GM23338 (cell line): ENCODE data around the gene PDE1C. TPM values are rescaled to one million over a fixed set of nuclear protein-coding genes. Genes with fewer than 3 reads are reported as not detected.
A peak's percentile ranks its signal among the peaks of the same experiment; 100 is the strongest.

Source experiments
- ATAC-seq: fragments of 200-7000 bp; cut with Tn5 transposase; 3 replicates; pipeline ENCODE4 v1.9.1; 2020
- DNase-seq: peaks from one replicate; pipeline ENCODE4 v3.0.0-alpha.2; 2015; ENCODE audit warnings: low spot score
- H2AFZ ChIP-seq: fragments of 200-600 bp; sonication (generic); 2 replicates; pipeline ENCODE4 v1.8.0; 2016; ENCODE audit warnings: antibody characterized with exemption, mild to moderate bottlenecking, moderate library complexity
- H3F3A ChIP-seq: fragments of 200-600 bp; sonication (generic); replicated peaks from 2 replicates; pipeline ENCODE4 v1.8.0; 2017; ENCODE audit warnings: antibody characterized with exemption, mixed run types, low read depth
- H3K27ac ChIP-seq: fragments of 200-600 bp; sonication (generic); 2 replicates; pipeline ENCODE4 v1.6.1; 2016; ENCODE audit warnings: low read depth
- H3K27me3 ChIP-seq: fragments of 200-600 bp; sonication (generic); 2 replicates; pipeline ENCODE4 v1.8.0; 2016; ENCODE audit warnings: mild to moderate bottlenecking, mixed run types, moderate library complexity; ENCODE audit not compliant: insufficient read depth
- H3K36me3 ChIP-seq: fragments of 200-600 bp; sonication (generic); 2 replicates; pipeline ENCODE4 v1.8.0; 2016; ENCODE audit warnings: mild to moderate bottlenecking; ENCODE audit not compliant: insufficient read depth
- H3K4me1 ChIP-seq: fragments of 200-600 bp; sonication (generic); 2 replicates; pipeline ENCODE4 v1.8.0; 2016; ENCODE audit warnings: mild to moderate bottlenecking, moderate library complexity; ENCODE audit not compliant: insufficient read depth
- H3K4me2 ChIP-seq: fragments of 200-600 bp; sonication (generic); 2 replicates; pipeline ENCODE4 v1.7.1; 2017; ENCODE audit warnings: mixed run types
- H3K4me3 ChIP-seq: fragments of 200-600 bp; sonication (generic); 2 replicates; pipeline ENCODE4 v1.6.1; 2016; ENCODE audit warnings: mixed run types
- H3K79me2 ChIP-seq: fragments of 200-600 bp; sonication (generic); replicated peaks from 2 replicates; pipeline ENCODE4 v1.8.0; 2017; ENCODE audit warnings: mild to moderate bottlenecking; ENCODE audit not compliant: insufficient read depth
- H3K9me2 ChIP-seq: fragments of 200-600 bp; sonication (generic); 2 replicates; pipeline ENCODE4 v1.8.0; 2017; ENCODE audit not compliant: insufficient read depth
- H4K20me1 ChIP-seq: fragments of 200-600 bp; sonication (generic); replicated peaks from 2 replicates; pipeline ENCODE4 v1.8.0; 2017; ENCODE audit warnings: mild to moderate bottlenecking; ENCODE audit not compliant: insufficient read depth
- H3K27ac Mint-ChIP-seq: 2 replicates; pipeline ENCODE4 v1.8.0; 2020; ENCODE audit warnings: inconsistent platforms, mild to moderate bottlenecking, moderate library complexity, mixed read lengths
- H3K27me3 Mint-ChIP-seq: 3 replicates; pipeline ENCODE4 v1.8.0; 2022; ENCODE audit warnings: low read depth, mild to moderate bottlenecking, moderate library complexity, mixed read lengths, inconsistent platforms; ENCODE audit not compliant: insufficient read depth, poor library complexity
- H3K36me3 Mint-ChIP-seq: 3 replicates; pipeline ENCODE4 v1.8.0; 2021; ENCODE audit warnings: low read depth, mild to moderate bottlenecking, inconsistent platforms, moderate library complexity, mixed read lengths
- H3K4me1 Mint-ChIP-seq: 3 replicates; pipeline ENCODE4 v1.8.0; 2020; ENCODE audit warnings: mild to moderate bottlenecking, inconsistent platforms, mixed read lengths
- H3K4me3 Mint-ChIP-seq: 3 replicates; pipeline ENCODE4 v1.8.0; 2021; ENCODE audit warnings: moderate library complexity, mild to moderate bottlenecking, inconsistent platforms, mixed read lengths
- H3K9me3 Mint-ChIP-seq: 3 replicates; pipeline ENCODE4 v1.8.0; 2020; ENCODE audit warnings: moderate library complexity, mild to moderate bottlenecking, inconsistent platforms, mixed read lengths
- CREB1 ChIP-seq: fragments of 250-450 bp; sonication (Bioruptor Pico); IDR thresholded peaks from 2 replicates; pipeline ENCODE4 v1.5.0; 2020; ENCODE audit warnings: low read depth, mild to moderate bottlenecking, moderate library complexity
- CTCF ChIP-seq, 2 experiments: fragments of 200-600 bp in 1 of 2; sonication (generic) in 1 of 2; conservative IDR thresholded peaks; 2 replicates each; pipeline versions ENCODE4 v1.5.1 to v1.6.1; 2016 to 2017; ENCODE audit warnings: antibody characterized with exemption in 2 of 2, low read depth in 2 of 2, mild to moderate bottlenecking in 2 of 2, moderate library complexity in 1 of 2
- ETS1 ChIP-seq: IDR thresholded peaks from 2 replicates; pipeline ENCODE4 v1.6.1; 2016; ENCODE audit warnings: antibody characterized with exemption
- EZH2 ChIP-seq: fragments of 200-600 bp; sonication (generic); IDR thresholded peaks from one replicate; pipeline ENCODE4 v1.8.0; 2017; ENCODE audit warnings: antibody characterized with exemption, mild to moderate bottlenecking, low read depth; ENCODE audit not compliant: unreplicated experiment
- EZH2phosphoT487 ChIP-seq: fragments of 200-600 bp; sonication (generic); IDR thresholded peaks from one replicate; pipeline ENCODE4 v1.8.1; 2018; ENCODE audit warnings: antibody characterized with exemption; ENCODE audit not compliant: unreplicated experiment
- NANOG ChIP-seq: IDR thresholded peaks from 2 replicates; pipeline ENCODE4 v1.6.1; 2016; ENCODE audit warnings: antibody characterized with exemption, borderline replicate concordance
- POLR2AphosphoS5 ChIP-seq: IDR thresholded peaks from 2 replicates; pipeline ENCODE4 v1.6.1; 2016; ENCODE audit warnings: antibody characterized with exemption, low read depth
- STAT1 ChIP-seq: IDR thresholded peaks from one replicate; pipeline ENCODE4 v1.6.1; 2016; ENCODE audit warnings: antibody characterized with exemption; ENCODE audit not compliant: unreplicated experiment
- ZNF114 ChIP-seq: fragments of 250-450 bp; sonication (Bioruptor Pico); IDR thresholded peaks from 2 replicates; pipeline ENCODE4 v1.5.0; 2020; ENCODE audit warnings: mild to moderate bottlenecking, moderate library complexity
- ZNF331 ChIP-seq: fragments of 250-450 bp; sonication (Bioruptor Pico); IDR thresholded peaks from 2 replicates; pipeline ENCODE4 v1.5.0; 2020; ENCODE audit warnings: low read depth, mild to moderate bottlenecking, moderate library complexity
- ZNF462 ChIP-seq: fragments of 250-450 bp; sonication (Bioruptor Pico); IDR thresholded peaks from 2 replicates; pipeline ENCODE4 v1.5.0; 2020; ENCODE audit warnings: mild to moderate bottlenecking, moderate library complexity
- polyA plus RNA-seq: library from polyadenylated mRNA; unstranded; fragments of >200 nt; fragmentation: Nextera tagmentation; extraction: Ambion mirVana; gene quantifications from 2 replicates; pipeline ENCODE4 v1.2.1, GENCODE V29; 2016
- total RNA-seq: library from RNA; depleted of rRNA; stranded (reverse); fragments of >200 nt; shearing (Covaris generic); gene quantifications from 2 replicates; pipeline ENCODE4 v1.2.3, GENCODE V29; 2014

Gene PDE1C
- total and polyA plus RNA-seq, 2 experiments from 2014 or later, result 0.28 TPM; not detected in 1

GRCh38 chr7:31763548-31763947 is 306.7 kb downstream of the PDE1C start:
- no peaks in the 10 kb centered on the region for H3K9me2 ChIP-seq
- Mint-ChIP-seq H3K4me1 (peaks cover 8% of the 10 kb centered on the region; the same call in 2 of the 3 replicates), H3K27ac (no peak overlapping the region), H3K4me3 (no peak overlapping the region), H3K27me3 (peaks cover 95% of the 10 kb centered on the region), H3K9me3 (no peaks in the 10 kb centered on the region), H3K36me3 (no peaks in the 10 kb centered on the region)
- TF ChIP-seq ETS1 (no peak), CTCF (conservative IDR thresholded peaks at IDR 0.05; ENCODE audit: low read depth in 2 of 2) (peak; percentile 66 to 85)
- no peak overlapping the region for H3K4me3 ChIP-seq
- no peaks in the 10 kb centered on the region for H3F3A ChIP-seq
- peak; percentile 52 for DNase-seq
- no peak overlapping the region for H3K27ac ChIP-seq
- no peaks in the 10 kb centered on the region for H3K36me3 ChIP-seq
- H4K20me1 ChIP-seq, result peaks cover 9% of the 10 kb centered on the region
- ATAC-seq, result no peak
- no peaks in the 10 kb centered on the region for H3K79me2 ChIP-seq
- no peak overlapping the region for H2AFZ ChIP-seq
- peaks cover 12% of the 10 kb centered on the region for H3K4me1 ChIP-seq
- peaks cover 97% of the 10 kb centered on the region for H3K27me3 ChIP-seq
- H3K4me2 ChIP-seq, result no peak overlapping the region

- no peaks in the 10 kb centered on the region for H3K36me3 Mint-ChIP-seq
- H3K4me3 Mint-ChIP-seq, result no peak overlapping the region
- no peak overlapping the region for H3K27ac Mint-ChIP-seq
- H3K4me1 Mint-ChIP-seq, result no peaks in the 10 kb centered on the region
- no peak overlapping the region for H2AFZ ChIP-seq
- no peak overlapping the region for H3K27ac ChIP-seq
- no peaks in the 10 kb centered on the region for H3K79me2 ChIP-seq
- peaks cover 79% of the 10 kb centered on the region for H3K27me3 Mint-ChIP-seq
- peaks cover 95% of the 10 kb centered on the region for H3K27me3 ChIP-seq
- no peaks in the 10 kb centered on the region for H3K36me3 ChIP-seq
- no peaks in the 10 kb centered on the region; the same call in 1 of the 2 replicates for H4K20me1 ChIP-seq
- H3K4me3 ChIP-seq, result no peak overlapping the region
- H3K9me2 ChIP-seq, result no peaks in the 10 kb centered on the region
- no peak for ATAC-seq
- H3F3A ChIP-seq, result no peaks in the 10 kb centered on the region
- no peak overlapping the region for H3K4me2 ChIP-seq
- H3K9me3 Mint-ChIP-seq, result no peaks in the 10 kb centered on the region
- H3K4me1 ChIP-seq, result no peaks in the 10 kb centered on the region
- DNase-seq, result no peak
- TF ChIP-seq NANOG (no peak), CREB1 (CRISPR knock-in tag) (no peak), ZNF462 (CRISPR knock-in tag) (no peak), ZNF331 (CRISPR knock-in tag) (no peak), EZH2 (no peak), CTCF (conservative IDR thresholded peaks at IDR 0.05; ENCODE audit: low read depth in 2 of 2) (no peak), EZH2phosphoT487 (no peak), ZNF114 (CRISPR knock-in tag) (no peak), STAT1 (no peak), POLR2AphosphoS5 (no peak)
These were observed 308.6 kb downstream of the PDE1C start for GRCh38 chr7:31761646-31762045.
